WTC11 (cell line): ENCODE results near the gene MIR17HG. TPM values are rescaled to one million over a fixed set of nuclear protein-coding genes. Genes with fewer than 3 reads are reported as not detected.

Source experiments
- ATAC-seq: fragments of 200-7000 bp; cut with Tn5 transposase; 2 replicates; pipeline ENCODE4 v1.10.0; 2021; ENCODE audit warnings: mild to moderate bottlenecking, moderate library complexity
- CTCF ChIA-PET: fragments of 300-600 bp; sonication (Branson Sonifier 250); formaldehyde crosslinking; loops from one replicate; lab custom pipeline; 2021; ENCODE audit warnings: antibody characterized with exemption; lab: Charles Lee
- POLR2A ChIA-PET: fragments of 350-600 bp; sonication (Branson Sonifier 250); formaldehyde crosslinking; loops from one replicate; lab custom pipeline; 2021; ENCODE audit warnings: antibody characterized with exemption; lab: Charles Lee
- DNase-seq: peaks from one replicate; pipeline ENCODE4 v3.0.0; 2021; ENCODE audit warnings: low spot score
- H3K27ac Mint-ChIP-seq: 2 replicates; pipeline ENCODE4 v1.8.0; 2021; ENCODE audit warnings: mixed read lengths
- H3K27me3 Mint-ChIP-seq: 2 replicates; pipeline ENCODE4 v1.8.0; 2021; ENCODE audit warnings: low read depth, mild to moderate bottlenecking, moderate library complexity, mixed read lengths
- H3K36me3 Mint-ChIP-seq: 2 replicates; pipeline ENCODE4 v1.8.0; 2021; ENCODE audit warnings: mixed read lengths
- H3K4me1 Mint-ChIP-seq: 2 replicates; pipeline ENCODE4 v1.8.0; 2022; ENCODE audit warnings: mixed read lengths
- H3K4me3 Mint-ChIP-seq: 2 replicates; pipeline ENCODE4 v1.8.0; 2021; ENCODE audit warnings: mild to moderate bottlenecking, moderate library complexity, mixed read lengths
- H3K9me3 Mint-ChIP-seq: 2 replicates; pipeline ENCODE4 v1.8.0; 2021; ENCODE audit warnings: mixed read lengths
- ELF4 ChIP-seq: sonication (generic); formaldehyde crosslinking; IDR thresholded peaks from 2 replicates; pipeline ENCODE4 v1.8.1; 2022; ENCODE audit warnings: low read depth, mild to moderate bottlenecking, moderate library complexity, missing genetic modification reagents
- EMX1 ChIP-seq: fragments of 250-450 bp; sonication (Bioruptor Pico); IDR thresholded peaks from 2 replicates; pipeline ENCODE4 v1.8.0; 2021; ENCODE audit warnings: mild to moderate bottlenecking
- FOXP1 ChIP-seq: sonication (generic); formaldehyde crosslinking; IDR thresholded peaks from 2 replicates; pipeline ENCODE4 v1.8.0; 2022; ENCODE audit warnings: missing genetic modification reagents, mild to moderate bottlenecking, moderate library complexity, borderline replicate concordance
- GRHL2 ChIP-seq: fragments of 250-450 bp; sonication (Bioruptor Pico); IDR thresholded peaks from 2 replicates; pipeline ENCODE4 v1.8.0; 2022; ENCODE audit warnings: mild to moderate bottlenecking, moderate library complexity; ENCODE audit not compliant: insufficient replicate concordance, severe bottlenecking
- HMGA2 ChIP-seq: fragments of 250-450 bp; sonication (Bioruptor Pico); IDR thresholded peaks from 2 replicates; pipeline ENCODE4 v1.4.0; 2021; ENCODE audit warnings: mild to moderate bottlenecking, moderate library complexity
- IRF2 ChIP-seq: sonication (generic); formaldehyde crosslinking; IDR thresholded peaks from 2 replicates; pipeline ENCODE4 v1.8.0; 2022; ENCODE audit warnings: low read depth, missing genetic modification reagents, borderline replicate concordance
- JUN ChIP-seq: sonication (generic); formaldehyde crosslinking; IDR thresholded peaks from 2 replicates; pipeline ENCODE4 v1.8.0; 2023; ENCODE audit warnings: mild to moderate bottlenecking, missing genetic modification reagents
- OVOL2 ChIP-seq: fragments of 250-450 bp; sonication (Bioruptor Pico); IDR thresholded peaks from 2 replicates; pipeline ENCODE4 v1.9.0; 2021; ENCODE audit warnings: mild to moderate bottlenecking, borderline replicate concordance
- RORB ChIP-seq: fragments of 250-450 bp; sonication (Bioruptor Pico); IDR thresholded peaks from 2 replicates; pipeline ENCODE4 v1.9.0; 2021; ENCODE audit warnings: mild to moderate bottlenecking
- SMAD3 ChIP-seq: sonication (generic); formaldehyde crosslinking; IDR thresholded peaks from 2 replicates; pipeline ENCODE4 v1.8.0; 2022; ENCODE audit warnings: missing genetic modification reagents, mild to moderate bottlenecking, borderline replicate concordance
- SOX15 ChIP-seq: fragments of 250-450 bp; sonication (Bioruptor Pico); IDR thresholded peaks from 2 replicates; pipeline ENCODE4 v1.9.0; 2021; ENCODE audit warnings: mild to moderate bottlenecking
- TCF7 ChIP-seq: sonication (generic); formaldehyde crosslinking; IDR thresholded peaks from 2 replicates; pipeline ENCODE4 v1.8.0; 2022; ENCODE audit warnings: mild to moderate bottlenecking, low read depth, missing genetic modification reagents, moderate library complexity
- TEAD1 ChIP-seq: sonication (generic); formaldehyde crosslinking; IDR thresholded peaks from 2 replicates; pipeline ENCODE4 v1.8.0; 2022; ENCODE audit warnings: mild to moderate bottlenecking, missing genetic modification reagents
- ZNF396 ChIP-seq: fragments of 250-450 bp; sonication (Bioruptor Pico); IDR thresholded peaks from 2 replicates; pipeline ENCODE4 v1.8.0; 2021; ENCODE audit warnings: mild to moderate bottlenecking, moderate library complexity, borderline replicate concordance
- ZNF671 ChIP-seq: fragments of 250-450 bp; sonication (Bioruptor Pico); IDR thresholded peaks from 2 replicates; pipeline ENCODE4 v1.8.0; 2021; ENCODE audit warnings: mild to moderate bottlenecking
- total RNA-seq: library from RNA; stranded (reverse); gene quantifications from 3 replicates; pipeline ENCODE4 v1.2.3, GENCODE V29; 2021
- TF ChIP-seq, protein P1 (sequence below): fragments of 250-450 bp; sonication (Bioruptor Pico); IDR thresholded peaks from 2 replicates; pipeline ENCODE4 v1.8.0; 2021; ENCODE audit warnings: mild to moderate bottlenecking
- TF ChIP-seq, protein P2 (sequence below): sonication (generic); formaldehyde crosslinking; IDR thresholded peaks from 2 replicates; pipeline ENCODE4 v1.8.1; 2022; ENCODE audit warnings: low read depth, missing genetic modification reagents, borderline replicate concordance
- TF ChIP-seq, protein P3 (sequence below): sonication (generic); formaldehyde crosslinking; IDR thresholded peaks from 2 replicates; pipeline ENCODE4 v1.8.1; 2023; ENCODE audit warnings: mild to moderate bottlenecking, missing genetic modification reagents
- TF ChIP-seq, protein P4 (sequence below): sonication (generic); formaldehyde crosslinking; IDR thresholded peaks from 2 replicates; pipeline ENCODE4 v1.8.0; 2023; ENCODE audit warnings: missing genetic modification reagents
- TF ChIP-seq, protein P5 (sequence below): sonication (generic); formaldehyde crosslinking; IDR thresholded peaks from 2 replicates; pipeline ENCODE4 v1.8.1; 2023; ENCODE audit warnings: mild to moderate bottlenecking, missing genetic modification reagents

Gene MIR17HG
- total RNA-seq, 1 experiment from 2014 or later: 37.1 TPM

DNA sequence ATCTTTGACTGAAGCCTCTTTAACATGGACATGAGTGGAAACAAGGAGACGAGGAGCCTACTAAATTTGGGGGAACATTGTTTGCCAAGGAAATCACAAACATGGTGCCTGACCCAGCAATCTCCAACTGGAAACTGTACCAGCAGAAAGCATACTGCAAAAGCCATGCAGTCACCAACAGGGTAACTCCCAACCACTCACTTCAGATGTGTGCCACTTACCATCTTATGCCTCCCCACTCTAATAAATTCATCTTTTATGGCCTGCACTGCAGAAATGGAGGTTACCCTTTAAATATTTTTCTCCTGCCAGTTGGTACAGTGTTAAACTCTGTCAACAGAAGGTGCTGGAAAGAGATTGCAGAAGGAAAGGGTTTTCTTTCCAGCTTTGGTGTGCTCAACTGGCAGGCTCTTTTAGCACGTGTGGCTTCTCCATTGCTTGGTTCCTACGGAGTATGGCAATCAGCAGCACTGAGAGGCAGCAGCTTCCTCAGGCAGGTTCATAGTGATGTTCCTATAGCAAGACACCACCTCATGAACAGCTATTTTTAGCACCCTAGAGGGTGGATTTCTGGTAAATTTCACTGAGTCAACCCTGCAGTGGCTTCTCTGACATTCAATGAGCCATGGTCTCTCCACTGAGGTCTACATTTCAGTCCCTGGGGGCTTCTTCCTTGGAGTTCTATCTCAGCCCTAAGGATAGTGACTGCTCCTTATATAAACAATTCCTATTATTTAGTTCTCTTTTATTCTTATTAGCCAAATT lies 21.4 kb downstream of the MIR17HG start (continued):
- TF ChIP-seq, protein P1, sequence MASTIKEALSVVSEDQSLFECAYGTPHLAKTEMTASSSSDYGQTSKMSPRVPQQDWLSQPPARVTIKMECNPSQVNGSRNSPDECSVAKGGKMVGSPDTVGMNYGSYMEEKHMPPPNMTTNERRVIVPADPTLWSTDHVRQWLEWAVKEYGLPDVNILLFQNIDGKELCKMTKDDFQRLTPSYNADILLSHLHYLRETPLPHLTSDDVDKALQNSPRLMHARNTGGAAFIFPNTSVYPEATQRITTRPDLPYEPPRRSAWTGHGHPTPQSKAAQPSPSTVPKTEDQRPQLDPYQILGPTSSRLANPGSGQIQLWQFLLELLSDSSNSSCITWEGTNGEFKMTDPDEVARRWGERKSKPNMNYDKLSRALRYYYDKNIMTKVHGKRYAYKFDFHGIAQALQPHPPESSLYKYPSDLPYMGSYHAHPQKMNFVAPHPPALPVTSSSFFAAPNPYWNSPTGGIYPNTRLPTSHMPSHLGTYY (CRISPR knock-in tag): no peak
- TF ChIP-seq ZNF671 (CRISPR knock-in tag): no peak

DNA sequence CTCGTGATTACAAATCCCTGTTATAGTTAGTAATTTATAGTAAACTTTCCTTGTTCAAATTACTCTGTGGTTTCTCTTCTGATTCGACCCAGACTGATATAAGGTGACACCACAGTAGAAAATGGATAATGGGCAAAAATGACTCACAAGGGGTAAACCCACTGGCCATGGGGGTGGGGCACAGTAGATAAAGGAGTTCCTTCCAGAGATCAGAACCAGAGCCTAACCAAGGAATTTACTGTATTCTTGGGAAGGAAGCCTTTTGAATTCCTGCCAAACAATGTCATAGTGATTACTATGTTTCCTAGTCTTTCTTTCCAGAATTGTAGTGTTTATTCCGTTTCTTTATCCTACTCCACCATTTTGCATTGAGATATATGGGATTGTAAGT lies 21.9 kb downstream of the MIR17HG start:
- POLR2A ChIA-PET: no interaction called here
- DNase-seq: no peak

More for the DNA sequence above, 21.9 kb downstream of the MIR17HG start:
- no peak overlapping the region for H3K27ac Mint-ChIP-seq
- TF ChIP-seq TEAD1 (CRISPR knock-in tag) (no peak), ZNF396 (CRISPR knock-in tag) (no peak), ZNF671 (CRISPR knock-in tag) (no peak), IRF2 (CRISPR knock-in tag) (no peak), EMX1 (CRISPR knock-in tag) (no peak), ELF4 (CRISPR knock-in tag) (no peak), SOX15 (CRISPR knock-in tag) (no peak), OVOL2 (CRISPR knock-in tag) (no peak), TCF7 (CRISPR knock-in tag) (no peak), FOXP1 (CRISPR knock-in tag) (no peak), SMAD3 (CRISPR knock-in tag) (no peak), RORB (no peak), HMGA2 (no peak), GRHL2 (CRISPR knock-in tag) (no peak), JUN (CRISPR knock-in tag) (no peak)
- TF ChIP-seq, protein P2, sequence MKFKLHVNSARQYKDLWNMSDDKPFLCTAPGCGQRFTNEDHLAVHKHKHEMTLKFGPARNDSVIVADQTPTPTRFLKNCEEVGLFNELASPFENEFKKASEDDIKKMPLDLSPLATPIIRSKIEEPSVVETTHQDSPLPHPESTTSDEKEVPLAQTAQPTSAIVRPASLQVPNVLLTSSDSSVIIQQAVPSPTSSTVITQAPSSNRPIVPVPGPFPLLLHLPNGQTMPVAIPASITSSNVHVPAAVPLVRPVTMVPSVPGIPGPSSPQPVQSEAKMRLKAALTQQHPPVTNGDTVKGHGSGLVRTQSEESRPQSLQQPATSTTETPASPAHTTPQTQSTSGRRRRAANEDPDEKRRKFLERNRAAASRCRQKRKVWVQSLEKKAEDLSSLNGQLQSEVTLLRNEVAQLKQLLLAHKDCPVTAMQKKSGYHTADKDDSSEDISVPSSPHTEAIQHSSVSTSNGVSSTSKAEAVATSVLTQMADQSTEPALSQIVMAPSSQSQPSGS (CRISPR knock-in tag): no peak
- TF ChIP-seq, protein P3, sequence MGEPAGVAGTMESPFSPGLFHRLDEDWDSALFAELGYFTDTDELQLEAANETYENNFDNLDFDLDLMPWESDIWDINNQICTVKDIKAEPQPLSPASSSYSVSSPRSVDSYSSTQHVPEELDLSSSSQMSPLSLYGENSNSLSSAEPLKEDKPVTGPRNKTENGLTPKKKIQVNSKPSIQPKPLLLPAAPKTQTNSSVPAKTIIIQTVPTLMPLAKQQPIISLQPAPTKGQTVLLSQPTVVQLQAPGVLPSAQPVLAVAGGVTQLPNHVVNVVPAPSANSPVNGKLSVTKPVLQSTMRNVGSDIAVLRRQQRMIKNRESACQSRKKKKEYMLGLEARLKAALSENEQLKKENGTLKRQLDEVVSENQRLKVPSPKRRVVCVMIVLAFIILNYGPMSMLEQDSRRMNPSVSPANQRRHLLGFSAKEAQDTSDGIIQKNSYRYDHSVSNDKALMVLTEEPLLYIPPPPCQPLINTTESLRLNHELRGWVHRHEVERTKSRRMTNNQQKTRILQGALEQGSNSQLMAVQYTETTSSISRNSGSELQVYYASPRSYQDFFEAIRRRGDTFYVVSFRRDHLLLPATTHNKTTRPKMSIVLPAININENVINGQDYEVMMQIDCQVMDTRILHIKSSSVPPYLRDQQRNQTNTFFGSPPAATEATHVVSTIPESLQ (CRISPR knock-in tag): no peak
- TF ChIP-seq, protein P4, sequence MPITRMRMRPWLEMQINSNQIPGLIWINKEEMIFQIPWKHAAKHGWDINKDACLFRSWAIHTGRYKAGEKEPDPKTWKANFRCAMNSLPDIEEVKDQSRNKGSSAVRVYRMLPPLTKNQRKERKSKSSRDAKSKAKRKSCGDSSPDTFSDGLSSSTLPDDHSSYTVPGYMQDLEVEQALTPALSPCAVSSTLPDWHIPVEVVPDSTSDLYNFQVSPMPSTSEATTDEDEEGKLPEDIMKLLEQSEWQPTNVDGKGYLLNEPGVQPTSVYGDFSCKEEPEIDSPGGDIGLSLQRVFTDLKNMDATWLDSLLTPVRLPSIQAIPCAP (CRISPR knock-in tag): no peak
- TF ChIP-seq, protein P5, sequence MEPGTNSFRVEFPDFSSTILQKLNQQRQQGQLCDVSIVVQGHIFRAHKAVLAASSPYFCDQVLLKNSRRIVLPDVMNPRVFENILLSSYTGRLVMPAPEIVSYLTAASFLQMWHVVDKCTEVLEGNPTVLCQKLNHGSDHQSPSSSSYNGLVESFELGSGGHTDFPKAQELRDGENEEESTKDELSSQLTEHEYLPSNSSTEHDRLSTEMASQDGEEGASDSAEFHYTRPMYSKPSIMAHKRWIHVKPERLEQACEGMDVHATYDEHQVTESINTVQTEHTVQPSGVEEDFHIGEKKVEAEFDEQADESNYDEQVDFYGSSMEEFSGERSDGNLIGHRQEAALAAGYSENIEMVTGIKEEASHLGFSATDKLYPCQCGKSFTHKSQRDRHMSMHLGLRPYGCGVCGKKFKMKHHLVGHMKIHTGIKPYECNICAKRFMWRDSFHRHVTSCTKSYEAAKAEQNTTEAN (CRISPR knock-in tag): no peak
- TF ChIP-seq, protein P1 (CRISPR knock-in tag): no peak
- H3K4me3 Mint-ChIP-seq: no peak overlapping the region
- no peaks in the 10 kb centered on the region for H3K27me3 Mint-ChIP-seq
- CTCF ChIA-PET: interaction anchor here (1.2 to 1.4 kb wide), 2 partner anchors 37 to 413 kb away, joined by 3 read pairs; no protein-coding TSS in a partner anchor
- no peaks in the 10 kb centered on the region for H3K36me3 Mint-ChIP-seq
- ATAC-seq: no peak; the same call in 1 of the 2 replicates
- H3K4me1 Mint-ChIP-seq: peaks cover 15% of the 10 kb centered on the region
- no peaks in the 10 kb centered on the region for H3K9me3 Mint-ChIP-seq
